Endodermal cell (in vitro differentiated cells): ENCODE measurements around the gene GMPPB. TPM values are rescaled to one million over a fixed set of nuclear protein-coding genes. Genes with fewer than 3 reads are reported as not detected.

Source experiments
- DNase-seq: peaks from one replicate; pipeline ENCODE4 v3.0.0-alpha.2; 2017
- H3K27ac ChIP-seq: 2 replicates; pipeline ENCODE4 v1.5.1; 2013; ENCODE audit warnings: mild to moderate bottlenecking, low read depth, low read length, moderate library complexity
- H3K27me3 ChIP-seq: 2 replicates; pipeline ENCODE4 v1.6.1; 2013; ENCODE audit warnings: mild to moderate bottlenecking, low read length, moderate library complexity; ENCODE audit not compliant: insufficient read depth, control insufficient read depth, poor library complexity, severe bottlenecking
- H3K36me3 ChIP-seq: 2 replicates; pipeline ENCODE4 v1.7.0; 2013; ENCODE audit warnings: mild to moderate bottlenecking, low read length, moderate library complexity; ENCODE audit not compliant: control insufficient read depth, insufficient read depth
- H3K4me1 ChIP-seq: one replicate; pipeline ENCODE4 v1.7.0; 2013; ENCODE audit warnings: low read length; ENCODE audit not compliant: control insufficient read depth, insufficient read depth
- H3K4me3 ChIP-seq: 2 replicates; pipeline ENCODE4 v1.5.1; 2013; ENCODE audit warnings: mild to moderate bottlenecking, low read length, moderate library complexity
- H3K9ac ChIP-seq: 2 replicates; pipeline ENCODE4 v1.6.1; 2013; ENCODE audit warnings: mild to moderate bottlenecking, low read length, moderate library complexity; ENCODE audit not compliant: poor library complexity, severe bottlenecking; ENCODE audit errors: extremely low read depth
- H3K9me3 ChIP-seq: 2 replicates; pipeline ENCODE4 v1.6.1; 2013; ENCODE audit warnings: mild to moderate bottlenecking, low read length, moderate library complexity; ENCODE audit not compliant: control insufficient read depth
- H3K27ac Mint-ChIP-seq: 2 replicates; pipeline ENCODE4 v1.8.0; 2020; ENCODE audit warnings: mixed read lengths
- H3K27me3 Mint-ChIP-seq: 2 replicates; pipeline ENCODE4 v1.8.0; 2021; ENCODE audit warnings: mild to moderate bottlenecking, mixed read lengths; ENCODE audit not compliant: insufficient read depth
- H3K36me3 Mint-ChIP-seq: 2 replicates; pipeline ENCODE4 v1.8.0; 2020; ENCODE audit warnings: low read depth, mixed read lengths
- H3K4me1 Mint-ChIP-seq: 2 replicates; pipeline ENCODE4 v1.8.0; 2020; ENCODE audit warnings: mixed read lengths
- H3K4me3 Mint-ChIP-seq: 2 replicates; pipeline ENCODE4 v1.8.0; 2020; ENCODE audit warnings: mild to moderate bottlenecking, moderate library complexity, mixed read lengths
- H3K9me3 Mint-ChIP-seq: 2 replicates; pipeline ENCODE4 v1.8.0; 2020; ENCODE audit warnings: mild to moderate bottlenecking, mixed read lengths
- WGBS, 2 experiments: methylation state at CpG; one replicate each; pipeline versions ENCODE4 v1.1.5 to v1.1.7; 2013; ENCODE audit warnings: missing lambda C conversion rate in 2 of 2, mixed read lengths in 1 of 2; ENCODE audit not compliant: insufficient coverage in 1 of 2, insufficient read length in 1 of 2; 5-methylcytosine and 5-hydroxymethylcytosine counted together
- total RNA-seq, 2 donors: library from RNA; stranded (reverse); fragmentation: NEBNext Ultra II Directional in 1 of 2; extraction: Animal tissue kit (Norgen Biotek cat#: 25700) in 1 of 2; gene quantifications; 2 replicates in 1 of 2; 3 replicates in 1 of 2; pipeline ENCODE4 v1.2.1, GENCODE V29; 2021
- TF ChIP-seq, protein P1 (sequence below): fragments of 200-600 bp; sonication (generic); conservative IDR thresholded peaks from 2 replicates; pipeline ENCODE4 v1.5.0; 2021; ENCODE audit warnings: antibody characterized with exemption, mild to moderate bottlenecking

The GMPPB gene
- total RNA-seq, 2 donors from 2014 or later = 35.5 to 38.2 TPM

DNA sequence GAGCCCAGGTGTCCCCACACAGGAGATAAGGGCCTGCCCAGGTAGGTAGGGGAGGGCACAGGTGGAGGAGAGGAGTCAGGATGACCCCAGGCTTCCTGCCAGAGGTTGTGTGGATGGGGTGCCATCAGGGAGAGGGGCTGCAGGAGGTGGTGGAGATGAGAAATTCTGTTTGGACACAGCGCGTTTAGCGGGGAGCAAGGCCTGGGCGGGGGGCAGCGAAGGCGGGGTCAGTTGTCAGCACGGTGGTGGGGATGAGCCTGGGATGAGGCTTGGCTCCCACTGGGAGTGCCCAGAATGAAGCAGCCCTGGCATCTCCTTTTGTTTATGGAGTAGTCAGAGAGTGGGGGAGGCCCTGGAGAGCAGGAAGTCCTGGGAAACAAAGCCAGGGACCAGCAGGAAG is 19.8 kb downstream of the GMPPB start:
- Mint-ChIP-seq H3K27ac (peak overlapping the region; percentile 7), H3K4me1 (no peaks in the 10 kb centered on the region), H3K9me3 (no peaks in the 10 kb centered on the region), H3K36me3 (peaks cover 17% of the 10 kb centered on the region), H3K4me3 (no peak overlapping the region), H3K27me3 (no peaks in the 10 kb centered on the region)
- Histone ChIP-seq H3K9me3 (no peaks in the 10 kb centered on the region), H3K27ac (no peak overlapping the region), H3K4me1 (no peaks in the 10 kb centered on the region), H3K36me3 (peaks cover 5% of the 10 kb centered on the region), H3K9ac (no peak overlapping the region), H3K4me3 (no peak overlapping the region), H3K27me3 (no peaks in the 10 kb centered on the region)
- 96 to 98% methylated on average over 3 to 7 of the region's 7 CpGs for WGBS, 2 experiments
- DNase-seq = no peak
- TF ChIP-seq, protein P1, sequence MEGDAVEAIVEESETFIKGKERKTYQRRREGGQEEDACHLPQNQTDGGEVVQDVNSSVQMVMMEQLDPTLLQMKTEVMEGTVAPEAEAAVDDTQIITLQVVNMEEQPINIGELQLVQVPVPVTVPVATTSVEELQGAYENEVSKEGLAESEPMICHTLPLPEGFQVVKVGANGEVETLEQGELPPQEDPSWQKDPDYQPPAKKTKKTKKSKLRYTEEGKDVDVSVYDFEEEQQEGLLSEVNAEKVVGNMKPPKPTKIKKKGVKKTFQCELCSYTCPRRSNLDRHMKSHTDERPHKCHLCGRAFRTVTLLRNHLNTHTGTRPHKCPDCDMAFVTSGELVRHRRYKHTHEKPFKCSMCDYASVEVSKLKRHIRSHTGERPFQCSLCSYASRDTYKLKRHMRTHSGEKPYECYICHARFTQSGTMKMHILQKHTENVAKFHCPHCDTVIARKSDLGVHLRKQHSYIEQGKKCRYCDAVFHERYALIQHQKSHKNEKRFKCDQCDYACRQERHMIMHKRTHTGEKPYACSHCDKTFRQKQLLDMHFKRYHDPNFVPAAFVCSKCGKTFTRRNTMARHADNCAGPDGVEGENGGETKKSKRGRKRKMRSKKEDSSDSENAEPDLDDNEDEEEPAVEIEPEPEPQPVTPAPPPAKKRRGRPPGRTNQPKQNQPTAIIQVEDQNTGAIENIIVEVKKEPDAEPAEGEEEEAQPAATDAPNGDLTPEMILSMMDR = no peak

DNA sequence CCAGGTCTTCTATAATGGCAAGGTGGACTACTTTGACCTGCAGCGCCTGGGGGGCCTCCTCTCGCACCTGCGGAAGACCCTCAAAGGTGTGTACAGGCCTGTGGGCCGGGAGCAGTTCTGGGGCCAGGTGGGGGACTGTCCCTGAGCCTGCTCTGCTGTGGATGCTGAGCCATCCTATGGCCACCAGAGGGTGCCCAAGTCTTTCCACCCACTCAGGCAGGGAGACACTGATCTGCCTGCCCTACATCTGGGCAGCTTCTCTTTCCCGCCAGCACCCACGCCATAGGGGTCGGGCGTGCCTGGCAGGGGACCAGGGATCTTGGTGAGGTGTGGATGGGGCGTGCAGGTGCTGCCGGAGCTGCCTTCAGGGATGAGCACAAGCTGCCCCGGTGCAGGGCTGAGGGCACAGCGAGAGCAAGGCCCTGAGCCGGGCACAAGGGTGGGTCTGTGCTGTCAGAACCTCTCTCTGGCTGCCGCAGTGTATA is 20.3 kb downstream of the GMPPB start:
- H3K27me3 Mint-ChIP-seq = no peaks in the 10 kb centered on the region
- no peaks in the 10 kb centered on the region for H3K9me3 ChIP-seq
- H3K27ac Mint-ChIP-seq = no peak overlapping the region
- H3K9me3 Mint-ChIP-seq = no peaks in the 10 kb centered on the region
- peaks cover 5% of the 10 kb centered on the region for H3K36me3 ChIP-seq
- H3K9ac ChIP-seq = no peak overlapping the region
- H3K36me3 Mint-ChIP-seq = peaks cover 16% of the 10 kb centered on the region
- H3K27me3 ChIP-seq = no peaks in the 10 kb centered on the region
- peak; percentile 89 for DNase-seq
- H3K4me1 ChIP-seq = no peaks in the 10 kb centered on the region
- H3K27ac ChIP-seq = no peak overlapping the region
- H3K4me3 ChIP-seq = no peak overlapping the region
- 81 to 86% methylated on average over 9 to 14 of the region's 14 CpGs for WGBS, 2 experiments
- H3K4me3 Mint-ChIP-seq = no peak overlapping the region
- TF ChIP-seq, protein P1 = peak; percentile 87
- no peaks in the 10 kb centered on the region for H3K4me1 Mint-ChIP-seq

DNA sequence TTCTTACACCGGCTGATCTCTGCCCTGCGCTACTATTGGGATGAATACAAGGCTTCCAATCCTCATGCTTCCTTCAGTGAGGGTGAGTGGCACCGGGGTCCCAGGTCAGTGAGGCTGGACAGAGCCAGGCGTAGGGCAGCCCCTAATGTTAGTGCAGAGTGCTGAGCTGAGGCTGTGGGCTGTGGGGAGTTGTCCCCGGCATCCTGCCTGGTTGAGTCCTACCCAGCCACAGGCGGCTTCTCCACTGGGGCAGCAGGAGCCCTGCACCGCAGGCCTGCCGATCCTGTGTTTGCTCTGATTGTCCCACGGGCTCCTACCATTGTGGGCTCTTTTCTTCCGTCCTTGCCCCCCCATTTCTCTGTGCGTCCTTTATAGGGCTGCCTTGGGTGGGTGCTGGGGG is 21.1 kb downstream of the GMPPB start:
- Histone ChIP-seq H3K36me3 (peaks cover 5% of the 10 kb centered on the region), H3K4me3 (no peak overlapping the region), H3K9me3 (no peaks in the 10 kb centered on the region), H3K4me1 (no peaks in the 10 kb centered on the region), H3K27ac (no peak overlapping the region), H3K9ac (no peak overlapping the region), H3K27me3 (no peaks in the 10 kb centered on the region)
- no peak for DNase-seq
- Mint-ChIP-seq H3K4me3 (no peak overlapping the region), H3K27me3 (no peaks in the 10 kb centered on the region), H3K36me3 (peaks cover 8% of the 10 kb centered on the region), H3K4me1 (no peaks in the 10 kb centered on the region), H3K27ac (no peak overlapping the region), H3K9me3 (no peaks in the 10 kb centered on the region)
- TF ChIP-seq, protein P1 = no peak
- WGBS, 2 experiments = 91 to 96% methylated on average over 5 to 11 of the region's 11 CpGs
